Measurements from ENCODE around the gene ZSCAN31. TPM values are rescaled to one million over a fixed set of nuclear protein-coding genes. Genes with fewer than 3 reads are reported as not detected.
"Not testable (repeated sequence)": the region's sequence is repeated elsewhere in the genome, so short reads cannot be mapped to it uniquely, and the experiment has no call there.

ZSCAN31 gene
- total and polyA plus RNA-seq, 10 of the 15 experiments (the other 5 are each of a cell fraction or from before 2014, with no cell fraction given), result 1.6 to 5.2 (median 2.9) TPM

- TF ChIP-seq E2F4 (IDR thresholded peaks at IDR 0.05; ENCODE audit: low read depth, low read length), result no peak
- no peak for TF ChIP-seq HDAC6 (IDR thresholded peaks at IDR 0.05; ENCODE audit: unreplicated experiment)
Observed at GRCh38 chr6:28322661-28323060, 13.3 kb downstream of the ZSCAN31 start (continued).

- intact Hi-C loops (cut with micrococcal nuclease; ENCODE audit: unreplicated experiment); RAD21 ChIA-PET (ENCODE audit: unreplicated experiment); H3K27me3 ChIP-seq (replicated peaks in 1 of 2; ENCODE audit: control insufficient read depth in 2 of 2, insufficient read depth in 2 of 2, low read length in 1 of 2); H3K79me2 ChIP-seq (ENCODE audit: control insufficient read depth, insufficient read depth, low read length); H3K4me3 ChIP-seq; H3K9me3 ChIP-seq (replicated peaks; ENCODE audit: control insufficient read depth, insufficient read depth, low read length); H4K20me1 ChIP-seq (ENCODE audit: control insufficient read depth, insufficient read depth); DNase-seq (ENCODE audit: low read depth, low spot score); H3K27ac ChIP-seq (ENCODE audit: control insufficient read depth, insufficient read depth); POLR2A ChIA-PET; SMC1A ChIA-PET (ENCODE audit: uncharacterized antibody, unreplicated experiment); in situ Hi-C loops (cut with MboI); H2AFZ ChIP-seq (ENCODE audit: control insufficient read depth, low read depth, low read length); BruUV-seq (replicated peaks); H3K36me3 ChIP-seq (ENCODE audit: control insufficient read depth in 2 of 2, insufficient read depth in 2 of 2, low read length in 1 of 2); H3K9ac ChIP-seq (ENCODE audit: control insufficient read depth, insufficient read depth, low read length); H3K4me2 ChIP-seq (ENCODE audit: control insufficient read depth, insufficient read depth); H3K4me1 ChIP-seq (ENCODE audit: control insufficient read depth, insufficient read depth, low read length); FAIRE-seq; ATAC-seq: not testable (repeated sequence)
- 77% methylated on average over 8 of the region's 8 CpGs for WGBS (ENCODE audit: insufficient coverage, insufficient replicate concordance, low lambda C conversion rate, missing lambda C conversion rate)
- CTCF ChIA-PET, result interaction anchor here (1.2 kb wide), 1 partner anchor 108 kb away, joined by 3 read pairs; no protein-coding TSS in a partner anchor
Observed at GRCh38 chr6:28317866-28318265, 18.1 kb downstream of the ZSCAN31 start.

DNA sequence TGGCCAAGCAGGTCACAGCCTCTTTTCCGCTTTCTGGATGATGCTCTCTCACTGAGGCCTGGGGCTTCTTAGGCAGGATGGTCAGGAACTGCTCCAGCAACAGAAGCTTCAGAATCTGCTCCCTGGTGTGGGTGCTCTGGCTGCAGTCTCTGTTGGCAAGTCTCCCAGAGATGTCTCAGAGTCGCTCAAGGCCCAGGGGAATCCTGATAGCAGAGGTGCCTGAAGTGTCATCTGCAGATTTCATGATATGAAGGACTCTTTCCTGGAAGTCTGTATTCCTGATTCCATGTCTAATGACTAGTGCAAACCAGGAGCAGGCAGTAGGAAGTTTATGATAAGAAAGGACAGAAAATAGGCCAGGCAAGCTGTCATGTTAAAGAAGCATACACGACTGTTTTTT lies 20.3 kb downstream of the ZSCAN31 start:
- Histone ChIP-seq H3K27ac (ENCODE audit: control insufficient read depth, insufficient read depth) (no peak overlapping the region), H3K4me3 (no peak overlapping the region), H4K20me1 (ENCODE audit: control insufficient read depth, insufficient read depth) (no peaks in the 10 kb centered on the region), H3K4me2 (ENCODE audit: control insufficient read depth, insufficient read depth) (no peak overlapping the region), H3K79me2 (ENCODE audit: control insufficient read depth, insufficient read depth, low read length) (no peaks in the 10 kb centered on the region), H3K4me1 (ENCODE audit: control insufficient read depth, insufficient read depth, low read length) (no peaks in the 10 kb centered on the region; the same call in 1 of the 2 replicates), H3K27me3 (replicated peaks in 1 of 2; ENCODE audit: control insufficient read depth in 2 of 2, insufficient read depth in 2 of 2, low read length in 1 of 2) (no peaks in the 10 kb centered on the region), H3K9me3 (replicated peaks; ENCODE audit: control insufficient read depth, insufficient read depth, low read length) (no peaks in the 10 kb centered on the region), H3K36me3 (ENCODE audit: control insufficient read depth in 2 of 2, insufficient read depth in 2 of 2, low read length in 1 of 2) (no peaks in the 10 kb centered on the region), H2AFZ (ENCODE audit: control insufficient read depth, low read depth, low read length) (no peak overlapping the region), H3K9ac (ENCODE audit: control insufficient read depth, insufficient read depth, low read length) (no peak overlapping the region)
- 43% methylated on average over 3 of the region's 3 CpGs for whole genome bisulfite sequencing (ENCODE audit: insufficient coverage, insufficient replicate concordance, low lambda C conversion rate, missing lambda C conversion rate)
- FAIRE-seq (no peak), ATAC-seq (no peak), DNase-seq (ENCODE audit: low read depth, low spot score) (no peak)
- CTCF ChIA-PET, result no interaction called here
- in situ Hi-C loops (cut with MboI), result no loop called here
- intact Hi-C loops (cut with micrococcal nuclease; ENCODE audit: unreplicated experiment), result no loop called here
- SMC1A ChIA-PET (ENCODE audit: uncharacterized antibody, unreplicated experiment), result no interaction called here
- no TSS peak for BruUV-seq (replicated peaks)
- RAD21 ChIA-PET (ENCODE audit: unreplicated experiment), result no interaction called here
- POLR2A ChIA-PET, result no interaction called here
- TF ChIP-seq, protein P1, sequence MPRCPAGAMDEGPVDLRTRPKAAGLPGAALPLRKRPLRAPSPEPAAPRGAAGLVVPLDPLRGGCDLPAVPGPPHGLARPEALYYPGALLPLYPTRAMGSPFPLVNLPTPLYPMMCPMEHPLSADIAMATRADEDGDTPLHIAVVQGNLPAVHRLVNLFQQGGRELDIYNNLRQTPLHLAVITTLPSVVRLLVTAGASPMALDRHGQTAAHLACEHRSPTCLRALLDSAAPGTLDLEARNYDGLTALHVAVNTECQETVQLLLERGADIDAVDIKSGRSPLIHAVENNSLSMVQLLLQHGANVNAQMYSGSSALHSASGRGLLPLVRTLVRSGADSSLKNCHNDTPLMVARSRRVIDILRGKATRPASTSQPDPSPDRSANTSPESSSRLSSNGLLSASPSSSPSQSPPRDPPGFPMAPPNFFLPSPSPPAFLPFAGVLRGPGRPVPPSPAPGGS (IDR thresholded peaks at IDR 0.05; ENCODE audit: borderline replicate concordance, insufficient read depth, low read depth, low read length, poor library complexity, severe bottlenecking), result no peak
- TF ChIP-seq, protein P2, sequence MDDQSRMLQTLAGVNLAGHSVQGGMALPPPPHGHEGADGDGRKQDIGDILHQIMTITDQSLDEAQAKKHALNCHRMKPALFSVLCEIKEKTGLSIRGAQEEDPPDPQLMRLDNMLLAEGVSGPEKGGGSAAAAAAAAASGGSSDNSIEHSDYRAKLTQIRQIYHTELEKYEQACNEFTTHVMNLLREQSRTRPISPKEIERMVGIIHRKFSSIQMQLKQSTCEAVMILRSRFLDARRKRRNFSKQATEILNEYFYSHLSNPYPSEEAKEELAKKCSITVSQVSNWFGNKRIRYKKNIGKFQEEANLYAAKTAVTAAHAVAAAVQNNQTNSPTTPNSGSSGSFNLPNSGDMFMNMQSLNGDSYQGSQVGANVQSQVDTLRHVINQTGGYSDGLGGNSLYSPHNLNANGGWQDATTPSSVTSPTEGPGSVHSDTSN (IDR thresholded peaks at IDR 0.05; ENCODE audit: insufficient replicate concordance, low read depth, low read length), result no peak
- no peak for TF ChIP-seq NFIC (IDR thresholded peaks at IDR 0.05; ENCODE audit: low read depth, low read length)
- TF ChIP-seq CBX5 (IDR thresholded peaks at IDR 0.05; ENCODE audit: low read depth), result no peak
- no peak for TF ChIP-seq YBX1 (IDR thresholded peaks at IDR 0.05)

All from GM12878 (cell line).